ENCODE measurements around the gene IGF2.
"Not testable (repeated sequence)": the region's sequence is repeated elsewhere in the genome, so short reads cannot be mapped to it uniquely, and the experiment has no call there.

Gene IGF2

GRCh38 chr11:2124736-2125484 lies 14.3 kb downstream of the IGF2 start:
- FAIRE-seq; DNase-seq (ENCODE audit: low spot score): not testable (repeated sequence)

- DNase-seq (ENCODE audit: low spot score) (no peak), FAIRE-seq (no peak)
These were observed 15.6 kb downstream of the IGF2 start for GRCh38 chr11:2123628-2123960.

- no peak for DNase-seq (ENCODE audit: low spot score)
- FAIRE-seq: no peak
These were observed 16.1 kb downstream of the IGF2 start for GRCh38 chr11:2122907-2123627.

- DNase-seq (ENCODE audit: low spot score) (peak; percentile 16), FAIRE-seq (no peak)
These were observed 16.8 kb downstream of the IGF2 start for GRCh38 chr11:2122222-2122906.

GRCh38 chr11:2121227-2122130 lies 17.7 kb downstream of the IGF2 start:
- DNase-seq (ENCODE audit: low spot score) (no peak), FAIRE-seq (no peak)

- FAIRE-seq: no peak
- no peak for DNase-seq (ENCODE audit: low spot score)
These were observed 18.7 kb downstream of the IGF2 start for GRCh38 chr11:2120359-2121100.

- DNase-seq (ENCODE audit: low spot score): no peak
- no peak for FAIRE-seq
These were observed 20.5 kb downstream of the IGF2 start for GRCh38 chr11:2118677-2119076.

- DNase-seq (ENCODE audit: low spot score) (no peak), FAIRE-seq (no peak)
These were observed 22.5 kb downstream of the IGF2 start for GRCh38 chr11:2116680-2117079.

GRCh38 chr11:2115308-2115707 lies 23.9 kb downstream of the IGF2 start:
- DNase-seq (ENCODE audit: low spot score): no peak
- FAIRE-seq: no peak

GRCh38 chr11:2114430-2115241 lies 24.6 kb downstream of the IGF2 start:
- no peak for FAIRE-seq

GRCh38 chr11:2113776-2114175 lies 25.4 kb downstream of the IGF2 start:
- no peak for FAIRE-seq
- DNase-seq (ENCODE audit: low spot score): no peak

More at GRCh38 chr11:2114430-2115241, 24.6 kb downstream of the IGF2 start:
- DNase-seq (ENCODE audit: low spot score): no peak

- DNase-seq (ENCODE audit: low spot score) (no peak), FAIRE-seq (no peak)
These were observed 28.7 kb downstream of the IGF2 start for GRCh38 chr11:2110521-2110920.

GRCh38 chr11:2109541-2110019 lies 29.6 kb downstream of the IGF2 start:
- no peak for FAIRE-seq
- no peak for DNase-seq (ENCODE audit: low spot score)

GRCh38 chr11:2108675-2109491 lies 30.3 kb downstream of the IGF2 start:
- DNase-seq (ENCODE audit: low spot score) (no peak), FAIRE-seq (no peak)

- no peak for DNase-seq (ENCODE audit: low spot score)
- FAIRE-seq: no peak
These were observed 31.1 kb downstream of the IGF2 start for GRCh38 chr11:2107941-2108630.

GRCh38 chr11:2107521-2107920 lies 31.7 kb downstream of the IGF2 start:
- FAIRE-seq (no peak), DNase-seq (ENCODE audit: low spot score) (no peak)

GRCh38 chr11:2106583-2107209 lies 32.5 kb downstream of the IGF2 start:
- no peak for FAIRE-seq
- no peak for DNase-seq (ENCODE audit: low spot score)

GRCh38 chr11:2105511-2105910 lies 33.7 kb downstream of the IGF2 start:
- DNase-seq (ENCODE audit: low spot score) (no peak), FAIRE-seq (no peak)
